ENCODE results near the gene OTULINL. TPM values are rescaled to one million over a fixed set of nuclear protein-coding genes. Genes with fewer than 3 reads are reported as not detected.

Gene OTULINL
- total RNA-seq, 4 donors from 2014 or later, result 7.8 to 15.6 (median 11.4) TPM

DNA sequence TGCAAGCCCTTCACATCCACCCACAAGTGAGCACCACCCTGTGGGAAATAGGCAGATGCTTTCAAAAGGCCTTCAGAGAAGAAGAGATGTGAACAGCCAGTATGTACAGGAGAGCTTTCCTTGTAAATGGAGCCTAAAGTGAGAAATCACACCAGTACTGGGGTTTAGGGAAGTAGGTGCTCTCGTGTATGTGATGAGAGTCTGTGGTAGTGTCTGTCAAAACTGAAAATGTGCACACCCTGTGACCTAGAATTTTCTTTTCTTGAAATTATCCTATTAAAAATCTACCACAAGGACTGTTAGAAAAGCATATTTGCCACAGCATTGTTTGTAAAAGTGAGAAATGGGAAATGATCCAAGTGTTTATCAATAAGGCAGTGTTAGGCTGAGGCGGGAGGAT, 16.6 kb downstream of the OTULINL start:
- DNase-seq (ENCODE audit: low spot score) (no peak), ATAC-seq (ENCODE audit: low FRiP score) (no peak)
- no peak for TF ChIP-seq CTCF (IDR thresholded peaks at IDR 0.05)

DNA sequence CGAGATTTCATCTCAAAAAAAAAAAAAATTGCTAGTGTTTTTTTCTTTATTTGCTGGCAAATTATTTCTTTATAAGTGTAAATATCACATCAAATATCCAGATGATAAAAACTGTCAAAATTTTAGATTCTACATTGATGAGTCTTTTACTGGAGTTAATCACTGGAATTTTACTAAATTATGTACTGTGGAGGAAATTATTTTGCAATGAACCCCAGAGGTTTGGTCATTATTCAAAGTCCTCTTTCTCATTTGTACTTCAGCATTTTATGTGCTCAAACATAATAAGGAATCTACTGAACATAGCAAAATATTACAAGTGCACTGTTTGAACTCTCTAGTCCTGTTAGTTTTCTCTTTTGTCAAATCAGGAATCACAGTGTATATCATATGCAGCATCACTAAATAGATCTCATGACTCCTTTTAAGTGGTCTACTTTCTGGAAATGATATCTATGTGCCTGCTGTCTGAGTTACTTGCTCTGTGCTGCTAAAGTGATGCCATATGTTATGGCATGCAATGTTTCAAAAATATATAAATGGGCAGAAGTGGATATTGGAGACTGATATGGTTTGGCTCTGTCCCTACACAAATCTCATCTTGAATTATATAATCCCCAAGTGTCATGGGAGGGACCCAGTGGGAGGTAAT, 18.0 kb downstream of the OTULINL start:
- TF ChIP-seq CTCF (IDR thresholded peaks at IDR 0.05), result no peak
- no peak for ATAC-seq (ENCODE audit: low FRiP score)

GRCh38 chr5:14600846-14601245, 19.3 kb downstream of the OTULINL start:
- DNase-seq (ENCODE audit: low spot score) (no peak), ATAC-seq (ENCODE audit: low FRiP score) (no peak)
- TF ChIP-seq CTCF (IDR thresholded peaks at IDR 0.05), result no peak

More for the DNA sequence above, 18.0 kb downstream of the OTULINL start:
- DNase-seq (ENCODE audit: low spot score), result no peak

DNA sequence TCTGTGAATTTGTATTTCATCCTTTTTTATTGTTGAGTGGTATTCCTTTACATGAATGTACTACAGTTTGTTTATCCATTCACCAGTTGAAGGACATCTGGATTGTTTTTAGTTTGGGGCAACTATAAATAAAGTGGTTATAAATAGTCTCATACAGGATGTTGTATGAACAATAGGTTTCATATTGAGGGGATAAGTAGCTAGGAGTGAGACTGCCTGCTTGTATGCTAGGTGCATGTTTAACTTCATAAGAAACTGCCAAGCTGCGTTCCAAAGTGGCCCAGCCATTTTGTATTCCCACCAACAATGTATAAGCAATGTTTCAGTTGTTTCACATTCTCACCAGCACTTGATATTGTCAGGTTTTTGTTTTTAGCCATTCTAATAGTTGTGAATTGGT, 21.5 kb downstream of the OTULINL start:
- no peak for DNase-seq (ENCODE audit: low spot score)
- no peak for ATAC-seq (ENCODE audit: low FRiP score)
- TF ChIP-seq CTCF (IDR thresholded peaks at IDR 0.05), result no peak

- DNase-seq (ENCODE audit: low spot score) (no peak), ATAC-seq (ENCODE audit: low FRiP score) (no peak)
- no peak for TF ChIP-seq CTCF (IDR thresholded peaks at IDR 0.05)
Observed at GRCh38 chr5:14607104-14607503, 25.5 kb downstream of the OTULINL start.

- ATAC-seq (ENCODE audit: low FRiP score) (no peak), DNase-seq (ENCODE audit: low spot score) (no peak)
- TF ChIP-seq CTCF (IDR thresholded peaks at IDR 0.05), result no peak
Observed at GRCh38 chr5:14608169-14608568, 26.6 kb downstream of the OTULINL start.

- no peak for TF ChIP-seq CTCF (IDR thresholded peaks at IDR 0.05)
- DNase-seq (ENCODE audit: low spot score) (no peak), ATAC-seq (ENCODE audit: low FRiP score) (no peak)
Observed at GRCh38 chr5:14611737-14612136, 30.1 kb downstream of the OTULINL start.
